GM19328 (cell line): ENCODE data around the gene RSU1.

Experiments used
- ATAC-seq: cut with Tn5 transposase; IDR thresholded peaks from one replicate; pipeline ENCODE4 v1.9.1; 2021; ENCODE audit warnings: mild to moderate bottlenecking, moderate library complexity; ENCODE audit not compliant: unreplicated experiment

RSU1 gene

GRCh38 chr10:16544099-16544498 is 273.1 kb downstream of the RSU1 start:
- no peak for ATAC-seq
